ENCODE measurements around the gene ARHGAP30.
"Not testable (repeated sequence)": the region's sequence is repeated elsewhere in the genome, so short reads cannot be mapped to it uniquely, and the experiment has no call there.

The ARHGAP30 gene

GRCh38 chr1:161072751-161073449 lies 3.2 kb upstream of the ARHGAP30 start:
- DNase-seq: no peak

GRCh38 chr1:161071886-161072371 lies 2.2 kb upstream of the ARHGAP30 start:
- peak in 12 of 51 donors; percentile 2 to 38 (median 10) for DNase-seq

- no peak for DNase-seq
Measured at GRCh38 chr1:161070761-161071160, 1.1 kb upstream of the ARHGAP30 start.

- no peak for DNase-seq
Measured at GRCh38 chr1:161069241-161069640, 450 bp downstream of the ARHGAP30 start.

- peak in 27 of 51 donors; percentile 1 to 41 (median 19) for DNase-seq
Measured at GRCh38 chr1:161068306-161069234, 1.1 kb downstream of the ARHGAP30 start.

GRCh38 chr1:161066694-161067093 lies 3.0 kb downstream of the ARHGAP30 start:
- DNase-seq: no peak

GRCh38 chr1:161065681-161066080 lies 4.0 kb downstream of the ARHGAP30 start:
- not testable (repeated sequence) for DNase-seq

- not testable (repeated sequence) for DNase-seq
Measured at GRCh38 chr1:161063936-161064335, 5.8 kb downstream of the ARHGAP30 start.

GRCh38 chr1:161061419-161061818 lies 8.3 kb downstream of the ARHGAP30 start:
- no peak for DNase-seq

- DNase-seq: no peak
Measured at GRCh38 chr1:161059293-161059692, 10.4 kb downstream of the ARHGAP30 start.

- no peak for DNase-seq
Measured at GRCh38 chr1:161054805-161055204, 14.9 kb downstream of the ARHGAP30 start.

GRCh38 chr1:161054232-161054631 lies 15.5 kb downstream of the ARHGAP30 start:
- no peak for DNase-seq

- DNase-seq: no peak
Measured at GRCh38 chr1:161052899-161053298, 16.8 kb downstream of the ARHGAP30 start.

GRCh38 chr1:161051219-161051618 lies 18.5 kb downstream of the ARHGAP30 start:
- DNase-seq: no peak

GRCh38 chr1:161048949-161049722 lies 20.6 kb downstream of the ARHGAP30 start:
- DNase-seq: no peak

- no peak for DNase-seq
Measured at GRCh38 chr1:161047436-161048420, 22.0 kb downstream of the ARHGAP30 start.

- no peak for DNase-seq
Measured at GRCh38 chr1:161046605-161047228, 23.0 kb downstream of the ARHGAP30 start.

- DNase-seq: peak; percentile 54 to 98 (median 86)
Measured at GRCh38 chr1:161045736-161046604, 23.7 kb downstream of the ARHGAP30 start, which contains the start of gene USF1. TSS of gene USF1 (minus strand) at chr1:161045977. CDS start at chr1:161043275, 2,702 bp downstream.
